ENCODE measurements around the gene SNAI1.

DNA sequence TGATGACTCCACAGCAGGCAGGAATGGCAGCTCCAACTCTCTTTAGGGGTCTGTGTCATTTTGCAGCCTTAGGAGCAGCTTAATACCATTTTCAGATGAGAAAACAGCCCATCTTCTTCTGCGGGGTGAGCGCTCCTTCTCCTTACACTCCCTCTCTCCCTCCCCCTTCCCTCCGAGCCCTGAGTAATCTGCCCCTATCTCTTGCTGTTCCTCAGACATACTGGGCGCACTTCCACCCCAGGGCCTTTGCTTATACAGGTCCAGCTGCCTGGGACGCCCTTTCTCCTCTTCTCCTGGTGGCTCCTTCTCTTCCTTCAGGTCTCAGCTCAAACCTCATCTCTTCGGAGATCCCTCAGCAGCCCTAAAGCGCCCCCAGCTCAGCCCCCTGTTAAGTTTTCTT is 54.8 kb downstream of the SNAI1 start:
- TF ChIP-seq, protein P1, sequence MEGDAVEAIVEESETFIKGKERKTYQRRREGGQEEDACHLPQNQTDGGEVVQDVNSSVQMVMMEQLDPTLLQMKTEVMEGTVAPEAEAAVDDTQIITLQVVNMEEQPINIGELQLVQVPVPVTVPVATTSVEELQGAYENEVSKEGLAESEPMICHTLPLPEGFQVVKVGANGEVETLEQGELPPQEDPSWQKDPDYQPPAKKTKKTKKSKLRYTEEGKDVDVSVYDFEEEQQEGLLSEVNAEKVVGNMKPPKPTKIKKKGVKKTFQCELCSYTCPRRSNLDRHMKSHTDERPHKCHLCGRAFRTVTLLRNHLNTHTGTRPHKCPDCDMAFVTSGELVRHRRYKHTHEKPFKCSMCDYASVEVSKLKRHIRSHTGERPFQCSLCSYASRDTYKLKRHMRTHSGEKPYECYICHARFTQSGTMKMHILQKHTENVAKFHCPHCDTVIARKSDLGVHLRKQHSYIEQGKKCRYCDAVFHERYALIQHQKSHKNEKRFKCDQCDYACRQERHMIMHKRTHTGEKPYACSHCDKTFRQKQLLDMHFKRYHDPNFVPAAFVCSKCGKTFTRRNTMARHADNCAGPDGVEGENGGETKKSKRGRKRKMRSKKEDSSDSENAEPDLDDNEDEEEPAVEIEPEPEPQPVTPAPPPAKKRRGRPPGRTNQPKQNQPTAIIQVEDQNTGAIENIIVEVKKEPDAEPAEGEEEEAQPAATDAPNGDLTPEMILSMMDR (conservative IDR thresholded peaks at IDR 0.05 in 1 of 2, IDR thresholded peaks at IDR 0.05 in 1 of 2; ENCODE audit: low read depth in 1 of 2, low read length in 2 of 2), result no peak
- TF ChIP-seq EZH2 (IDR thresholded peaks at IDR 0.05; ENCODE audit: low read length, missing control alignments), result no peak
